ENCODE data around the gene SDR39U1.

SDR39U1 gene

GRCh38 chr14:24415421-24416253 lies 26.9 kb downstream of the SDR39U1 start:
- DNase-seq (ENCODE audit: extremely low spot score, insufficient read length, low read depth): no peak
- FAIRE-seq: no peak

GRCh38 chr14:24414732-24415420 lies 27.7 kb downstream of the SDR39U1 start:
- DNase-seq (ENCODE audit: extremely low spot score, insufficient read length, low read depth) (no peak), FAIRE-seq (no peak)

- FAIRE-seq (no peak), DNase-seq (ENCODE audit: extremely low spot score, insufficient read length, low read depth) (no peak)
These were observed 28.5 kb downstream of the SDR39U1 start for GRCh38 chr14:24414077-24414476.

- peak; percentile 49 for DNase-seq (ENCODE audit: extremely low spot score, insufficient read length, low read depth)
- FAIRE-seq: peak; percentile 88
These were observed 30.9 kb downstream of the SDR39U1 start for GRCh38 chr14:24411443-24412389.

GRCh38 chr14:24409956-24410355 lies 32.6 kb downstream of the SDR39U1 start:
- DNase-seq (ENCODE audit: extremely low spot score, insufficient read length, low read depth) (no peak), FAIRE-seq (no peak)

GRCh38 chr14:24409192-24409591 lies 33.4 kb downstream of the SDR39U1 start:
- no peak for DNase-seq (ENCODE audit: extremely low spot score, insufficient read length, low read depth)
- no peak for FAIRE-seq

GRCh38 chr14:24408764-24409163 lies 33.8 kb downstream of the SDR39U1 start:
- FAIRE-seq: no peak
- no peak for DNase-seq (ENCODE audit: extremely low spot score, insufficient read length, low read depth)

- no peak for FAIRE-seq
- DNase-seq (ENCODE audit: extremely low spot score, insufficient read length, low read depth): no peak
These were observed 34.8 kb downstream of the SDR39U1 start for GRCh38 chr14:24407608-24408325.

GRCh38 chr14:24406416-24406815 lies 36.2 kb downstream of the SDR39U1 start:
- DNase-seq (ENCODE audit: extremely low spot score, insufficient read length, low read depth) (no peak), FAIRE-seq (no peak)

- DNase-seq (ENCODE audit: extremely low spot score, insufficient read length, low read depth) (no peak), FAIRE-seq (no peak)
These were observed 37.8 kb downstream of the SDR39U1 start for GRCh38 chr14:24404814-24405213.

- FAIRE-seq (no peak), DNase-seq (ENCODE audit: extremely low spot score, insufficient read length, low read depth) (no peak)
These were observed 39.1 kb downstream of the SDR39U1 start for GRCh38 chr14:24403294-24403998.

GRCh38 chr14:24401810-24402702 lies 40.5 kb downstream of the SDR39U1 start:
- DNase-seq (ENCODE audit: extremely low spot score, insufficient read length, low read depth) (no peak), FAIRE-seq (no peak)

- FAIRE-seq: no peak
- no peak for DNase-seq (ENCODE audit: extremely low spot score, insufficient read length, low read depth)
These were observed 42.4 kb downstream of the SDR39U1 start for GRCh38 chr14:24399999-24400718.

GRCh38 chr14:24399447-24399822 lies 43.1 kb downstream of the SDR39U1 start:
- FAIRE-seq: no peak

GRCh38 chr14:24398653-24399446 lies 43.7 kb downstream of the SDR39U1 start, which contains the start of gene NYNRIN:
Gene NYNRIN, plus strand, starts transcription at chr14:24399003. Its CDS starts 244 bp downstream, at chr14:24399247.
- DNase-seq (ENCODE audit: extremely low spot score, insufficient read length, low read depth) (no peak), FAIRE-seq (no peak)

More at GRCh38 chr14:24399447-24399822, 43.1 kb downstream of the SDR39U1 start:
- no peak for DNase-seq (ENCODE audit: extremely low spot score, insufficient read length, low read depth)

- no peak for FAIRE-seq
- DNase-seq (ENCODE audit: extremely low spot score, insufficient read length, low read depth): no peak
These were observed 44.3 kb downstream of the SDR39U1 start for GRCh38 chr14:24398293-24398652.
